Caco-2 (cell line): Measurements from ENCODE around the gene BAHD1. TPM values are rescaled to one million over a fixed set of nuclear protein-coding genes. Genes with fewer than 3 reads are reported as not detected.

Experiments
- BruUV-seq: library from RNA; stranded (reverse); fragments of 400-500 nt; replicated peaks from 2 replicates; lab custom pipeline; 2021; lab: Mats Ljungman, UMichigan
- CTCF ChIA-PET: fragments of 300-600 bp; sonication (Branson Sonifier 250); formaldehyde crosslinking; loops from one replicate; lab custom pipeline; 2022; ENCODE audit warnings: antibody characterized with exemption; lab: Charles Lee
- POLR2A ChIA-PET: fragments of 300-600 bp; sonication (Branson Sonifier 250); formaldehyde crosslinking; loops from one replicate; lab custom pipeline; 2022; ENCODE audit warnings: antibody characterized with exemption; lab: Charles Lee
- DNase-seq, 2 experiments: peaks; one replicate each; pipeline versions ENCODE4 v3.0.0 to v3.0.0-alpha.2; 2020 to 2022
- H3K27me3 ChIP-seq: replicated peaks from 2 replicates; pipeline ENCODE4 v1.6.0; 2011; ENCODE audit warnings: low read length; ENCODE audit not compliant: control insufficient read depth, insufficient read depth
- H3K36me3 ChIP-seq: 2 replicates; pipeline ENCODE4 v1.5.1; 2011; ENCODE audit warnings: low read length; ENCODE audit not compliant: control insufficient read depth, insufficient read depth
- H3K4me1 ChIP-seq: fragments of 250-450 bp; sonication (Bioruptor Pico); 2 replicates; pipeline ENCODE4 v1.5.1; 2020; ENCODE audit warnings: mild to moderate bottlenecking
- H3K4me3 ChIP-seq: 2 replicates; pipeline ENCODE4 v1.5.1; 2011; ENCODE audit warnings: low read depth, mild to moderate bottlenecking, control low read depth, low read length
- H3K9me3 ChIP-seq: fragments of 250-450 bp; sonication (Bioruptor Pico); 2 replicates; pipeline ENCODE4 v1.5.1; 2020; ENCODE audit warnings: mild to moderate bottlenecking, moderate library complexity
- H3K27ac Mint-ChIP-seq: one replicate; pipeline ENCODE4 v1.8.0; 2022; ENCODE audit warnings: mixed read lengths; ENCODE audit not compliant: unreplicated experiment
- H3K27me3 Mint-ChIP-seq: one replicate; pipeline ENCODE4 v1.8.0; 2022; ENCODE audit warnings: mixed read lengths; ENCODE audit not compliant: insufficient read depth, unreplicated experiment
- H3K36me3 Mint-ChIP-seq: one replicate; pipeline ENCODE4 v1.8.0; 2022; ENCODE audit warnings: mild to moderate bottlenecking, mixed read lengths; ENCODE audit not compliant: insufficient read depth, unreplicated experiment
- H3K4me1 Mint-ChIP-seq: one replicate; pipeline ENCODE4 v1.8.0; 2022; ENCODE audit warnings: low read depth, mixed read lengths; ENCODE audit not compliant: unreplicated experiment
- H3K4me3 Mint-ChIP-seq: one replicate; pipeline ENCODE4 v1.8.0; 2022; ENCODE audit warnings: mild to moderate bottlenecking, moderate library complexity, mixed read lengths; ENCODE audit not compliant: unreplicated experiment
- H3K9me3 Mint-ChIP-seq: one replicate; pipeline ENCODE4 v1.8.0; 2022; ENCODE audit warnings: mixed read lengths; ENCODE audit not compliant: unreplicated experiment
- intact Hi-C: fragments of 100-400 bp; cut with micrococcal nuclease; formaldehyde crosslinking; loops from one replicate; pipeline ENCODE4 v1.10.0; 2022; ENCODE audit not compliant: unreplicated experiment
- total RNA-seq: library from RNA; stranded (reverse); gene quantifications from 2 replicates; pipeline ENCODE4 v1.2.3, GENCODE V29; 2022
- TF ChIP-seq, protein P1 (sequence below), 2 experiments: fragments of 200-600 bp in 1 of 2; IDR thresholded peaks; 1 replicate in 1 of 2; 2 replicates in 1 of 2; pipeline versions ENCODE4 v1.5.1 to v1.8.0; 2011 to 2022; ENCODE audit warnings: antibody characterized with exemption in 1 of 2, control low read depth in 1 of 2, inconsistent platforms in 1 of 2, low read depth in 1 of 2, low read length in 1 of 2, mild to moderate bottlenecking in 1 of 2, moderate library complexity in 1 of 2; ENCODE audit not compliant: insufficient read depth in 1 of 2, severe bottlenecking in 1 of 2, unreplicated experiment in 1 of 2

BAHD1 gene
- total RNA-seq, 1 experiment from 2014 or later: 28.1 TPM

DNA sequence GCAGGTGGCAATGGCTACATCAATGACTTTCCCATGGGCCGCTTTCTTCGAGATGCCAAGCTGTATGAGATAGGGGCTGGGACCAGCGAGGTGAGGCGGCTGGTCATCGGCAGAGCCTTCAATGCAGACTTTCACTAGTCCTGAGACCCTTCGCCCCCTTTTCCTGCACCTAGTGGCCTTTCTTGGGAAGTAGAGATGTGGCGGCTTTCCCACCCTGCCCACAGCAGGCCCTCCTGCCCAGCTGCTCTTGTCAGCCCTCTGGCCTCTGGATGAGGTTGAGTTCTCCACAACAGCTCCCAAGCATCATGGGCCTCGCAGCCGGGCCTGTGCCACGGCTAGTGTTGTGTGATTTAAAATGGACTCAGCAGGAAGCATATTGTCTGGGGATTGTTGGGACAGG is 22.6 kb upstream of the BAHD1 start:
- TF ChIP-seq, protein P1, sequence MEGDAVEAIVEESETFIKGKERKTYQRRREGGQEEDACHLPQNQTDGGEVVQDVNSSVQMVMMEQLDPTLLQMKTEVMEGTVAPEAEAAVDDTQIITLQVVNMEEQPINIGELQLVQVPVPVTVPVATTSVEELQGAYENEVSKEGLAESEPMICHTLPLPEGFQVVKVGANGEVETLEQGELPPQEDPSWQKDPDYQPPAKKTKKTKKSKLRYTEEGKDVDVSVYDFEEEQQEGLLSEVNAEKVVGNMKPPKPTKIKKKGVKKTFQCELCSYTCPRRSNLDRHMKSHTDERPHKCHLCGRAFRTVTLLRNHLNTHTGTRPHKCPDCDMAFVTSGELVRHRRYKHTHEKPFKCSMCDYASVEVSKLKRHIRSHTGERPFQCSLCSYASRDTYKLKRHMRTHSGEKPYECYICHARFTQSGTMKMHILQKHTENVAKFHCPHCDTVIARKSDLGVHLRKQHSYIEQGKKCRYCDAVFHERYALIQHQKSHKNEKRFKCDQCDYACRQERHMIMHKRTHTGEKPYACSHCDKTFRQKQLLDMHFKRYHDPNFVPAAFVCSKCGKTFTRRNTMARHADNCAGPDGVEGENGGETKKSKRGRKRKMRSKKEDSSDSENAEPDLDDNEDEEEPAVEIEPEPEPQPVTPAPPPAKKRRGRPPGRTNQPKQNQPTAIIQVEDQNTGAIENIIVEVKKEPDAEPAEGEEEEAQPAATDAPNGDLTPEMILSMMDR (IDR thresholded peaks at IDR 0.05; ENCODE audit: insufficient read depth in 1 of 2, low read depth in 1 of 2, low read length in 1 of 2, severe bottlenecking in 1 of 2, unreplicated experiment in 1 of 2): no peak
- Mint-ChIP-seq H3K4me3 (no peak overlapping the region), H3K36me3 (peaks cover 10% of the 10 kb centered on the region), H3K4me1 (no peaks in the 10 kb centered on the region), H3K27me3 (no peaks in the 10 kb centered on the region), H3K27ac (no peak overlapping the region), H3K9me3 (no peaks in the 10 kb centered on the region)
- DNase-seq: no peak
- H3K27me3 ChIP-seq: no peaks in the 10 kb centered on the region
- CTCF ChIA-PET: no interaction called here
- H3K9me3 ChIP-seq: no peaks in the 10 kb centered on the region
- no peaks in the 10 kb centered on the region; the same call in 1 of the 2 replicates for H3K36me3 ChIP-seq
- intact Hi-C loops: no loop called here
- POLR2A ChIA-PET: no interaction called here
- peaks cover 5% of the 10 kb centered on the region; the same call in 1 of the 2 replicates for H3K4me1 ChIP-seq
- no TSS peak for BruUV-seq
- no peak overlapping the region for H3K4me3 ChIP-seq

GRCh38 chr15:40420071-40420713 is 20.6 kb upstream of the BAHD1 start:
- Mint-ChIP-seq H3K4me1 (no peaks in the 10 kb centered on the region), H3K27me3 (no peaks in the 10 kb centered on the region), H3K9me3 (no peaks in the 10 kb centered on the region), H3K27ac (no peak overlapping the region), H3K36me3 (peaks cover 6% of the 10 kb centered on the region), H3K4me3 (no peak overlapping the region)
- CTCF ChIA-PET: interaction anchor here (1.4 to 4.3 kb wide), 2 partner anchors 76 to 141 kb away, joined by 3 to 31 read pairs; no protein-coding TSS in a partner anchor
- intact Hi-C loops: loop anchor here (5.0 kb wide), 1 partner anchor 98 kb away; the partner anchor contains the start of gene INAFM2
- TSS peak; percentile 24 for BruUV-seq
- Histone ChIP-seq H3K9me3 (no peaks in the 10 kb centered on the region), H3K36me3 (no peaks in the 10 kb centered on the region; the same call in 1 of the 2 replicates), H3K4me1 (peaks cover 5% of the 10 kb centered on the region; the same call in 1 of the 2 replicates), H3K27me3 (no peaks in the 10 kb centered on the region), H3K4me3 (no peak overlapping the region)
- POLR2A ChIA-PET: no interaction called here
- no peak for DNase-seq
- TF ChIP-seq, protein P1 (IDR thresholded peaks at IDR 0.05; ENCODE audit: insufficient read depth in 1 of 2, low read depth in 1 of 2, low read length in 1 of 2, severe bottlenecking in 1 of 2, unreplicated experiment in 1 of 2): no peak

GRCh38 chr15:40420793-40421192 is 20.0 kb upstream of the BAHD1 start:
- ChIA-PET CTCF (interaction anchor here (0.7 to 4.3 kb wide), 3 partner anchors 76 to 141 kb away, joined by 3 to 31 read pairs (median 3); no protein-coding TSS in a partner anchor), POLR2A (no interaction called here)
- Mint-ChIP-seq H3K27me3 (no peaks in the 10 kb centered on the region), H3K4me3 (no peak overlapping the region), H3K27ac (no peak overlapping the region), H3K9me3 (no peaks in the 10 kb centered on the region), H3K4me1 (no peaks in the 10 kb centered on the region), H3K36me3 (peaks cover 10% of the 10 kb centered on the region)
- TF ChIP-seq, protein P1 (IDR thresholded peaks at IDR 0.05; ENCODE audit: insufficient read depth in 1 of 2, low read depth in 1 of 2, low read length in 1 of 2, severe bottlenecking in 1 of 2, unreplicated experiment in 1 of 2): no peak
- intact Hi-C loops: loop anchor here (1.0 to 5.0 kb wide), 4 partner anchors 76 to 141 kb away; partner anchors contain the start of gene INAFM2
- no peaks in the 10 kb centered on the region for H3K27me3 ChIP-seq
- no peaks in the 10 kb centered on the region for H3K9me3 ChIP-seq
- H3K4me3 ChIP-seq: no peak overlapping the region
- BruUV-seq: no TSS peak
- no peaks in the 10 kb centered on the region for H3K36me3 ChIP-seq
- DNase-seq: no peak
- H3K4me1 ChIP-seq: peaks cover 5% of the 10 kb centered on the region; the same call in 1 of the 2 replicates
